Left colon (tissue), 2 donors: ENCODE measurements around the gene IVD. TPM values are rescaled to one million over a fixed set of nuclear protein-coding genes. Genes with fewer than 3 reads are reported as not detected.

Experiments used
- ATAC-seq: fragments of 200-7000 bp; cut with Tn5 transposase; one replicate; pipeline ENCODE4 v1.9.1; 2020; ENCODE audit warnings: mild to moderate bottlenecking, moderate library complexity
- DNase-seq, 2 donors: peaks; one replicate each; pipeline ENCODE4 v3.0.0-alpha.2; 2020
- intact Hi-C, 2 donors: fragments of 100-400 bp; cut with DNase I in 1 of 2; cut with micrococcal nuclease in 1 of 2; formaldehyde crosslinking; loops; one replicate each; pipeline versions ENCODE4 v1.11.2 to v1.14.0; 2022; cut with DNase I, micrococcal nuclease
- total RNA-seq, 2 donors: library from RNA; stranded (reverse); fragmentation: NEBNext Ultra II Directional; extraction: Animal tissue kit (Norgen Biotek cat#: 25700); gene quantifications; one replicate each; pipeline ENCODE4 v1.2.1, GENCODE V29; 2021
- donor health status: DM: no; HTN: no; CAD: no.
- donor health status: DM: yes; HTN: yes; CAD: no.

The IVD gene
- total RNA-seq, 2 donors from 2014 or later, result 68.8 to 71.5 TPM

DNA sequence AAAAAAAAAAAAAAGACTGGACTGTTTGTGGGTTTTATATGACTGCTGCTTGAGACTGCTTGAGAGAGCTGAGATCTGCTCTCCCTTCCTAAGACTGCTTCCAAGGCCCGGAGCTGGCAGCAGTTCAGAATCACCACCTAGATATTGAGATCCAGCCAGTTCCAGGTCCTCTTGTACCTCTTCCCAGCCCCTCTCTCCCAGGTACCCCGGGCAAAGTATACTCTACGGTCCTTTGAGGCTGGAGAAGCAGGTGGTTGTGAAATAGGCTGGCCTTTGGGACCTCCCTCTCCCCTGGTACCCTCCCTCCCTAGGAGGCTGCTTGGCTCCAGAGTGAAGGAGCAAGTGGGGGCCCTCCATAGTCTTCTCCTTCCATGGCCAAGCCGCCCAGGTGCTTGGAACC is 22.6 kb downstream of the IVD start:
- intact Hi-C loops, result loop anchor here (10.0 kb wide), 3 partner anchors 53 to 143 kb away; partner anchors contain the start of gene ANKRD63 (in 1 of the 2)
- DNase-seq (no peak), ATAC-seq (no peak)

DNA sequence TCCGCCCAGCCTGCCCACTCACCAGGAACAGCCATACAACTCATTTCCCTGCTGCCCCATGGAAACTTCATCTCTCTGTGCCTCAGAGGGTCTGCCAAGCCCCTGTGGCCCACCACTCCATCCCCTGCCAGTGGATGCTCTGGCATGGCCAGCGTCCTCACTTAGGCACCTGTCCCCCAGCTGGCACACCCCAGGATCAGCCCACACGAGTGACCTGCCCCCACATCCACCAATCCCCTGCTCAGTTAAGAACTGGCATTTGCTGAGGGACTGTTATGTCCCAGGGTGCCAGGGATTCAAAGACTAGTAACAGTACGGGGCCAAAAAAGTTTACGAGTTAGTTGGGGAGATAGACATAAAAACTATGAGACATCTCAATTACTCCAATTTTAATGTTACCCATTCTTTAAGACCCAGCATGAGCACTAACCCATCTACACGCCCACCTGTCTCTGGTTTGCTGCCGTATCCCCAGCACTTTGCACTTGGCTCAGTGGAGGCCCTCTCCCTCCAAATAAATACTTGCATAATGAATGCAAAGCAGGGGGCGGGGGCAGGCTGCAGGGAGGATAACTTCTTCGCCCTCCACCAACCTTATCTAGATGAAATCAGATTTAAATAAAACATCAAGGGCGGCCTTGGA is 23.6 kb downstream of the IVD start:
- ATAC-seq (no peak), DNase-seq (no peak)
- intact Hi-C loops, result loop anchor here (10.0 kb wide), 3 partner anchors 54 to 144 kb away; partner anchors contain the start of gene ANKRD63 (in 1 of the 2)

DNA sequence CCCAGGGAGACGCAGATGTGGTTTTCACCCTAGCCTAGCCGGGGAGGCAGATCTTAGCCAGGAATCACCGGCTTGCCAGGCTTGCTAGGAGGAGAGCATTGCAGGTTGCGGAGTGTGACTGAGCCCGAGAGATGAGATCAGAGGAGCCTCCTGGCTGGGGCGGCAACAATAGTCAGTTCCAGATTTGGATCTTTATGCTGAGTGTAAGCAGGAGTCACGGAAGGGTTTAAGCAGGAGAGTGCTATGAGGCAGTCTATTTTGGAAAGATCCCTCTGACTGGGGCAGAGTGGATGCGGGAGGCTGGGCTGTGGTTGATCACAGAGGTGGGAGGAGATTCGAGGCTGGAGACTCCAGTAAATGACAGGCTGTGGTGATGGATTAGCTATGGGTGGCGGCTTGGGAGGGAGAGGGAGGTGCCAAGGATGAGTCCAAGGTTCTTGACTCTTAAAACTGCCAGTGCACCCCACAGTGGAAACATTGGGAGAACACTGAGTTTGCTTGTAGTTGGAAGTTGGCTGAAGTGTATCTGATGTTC is 24.7 kb downstream of the IVD start:
- intact Hi-C loops, result no loop called here
- ATAC-seq (peak; percentile 94), DNase-seq (peak; percentile 57 to 58)

DNA sequence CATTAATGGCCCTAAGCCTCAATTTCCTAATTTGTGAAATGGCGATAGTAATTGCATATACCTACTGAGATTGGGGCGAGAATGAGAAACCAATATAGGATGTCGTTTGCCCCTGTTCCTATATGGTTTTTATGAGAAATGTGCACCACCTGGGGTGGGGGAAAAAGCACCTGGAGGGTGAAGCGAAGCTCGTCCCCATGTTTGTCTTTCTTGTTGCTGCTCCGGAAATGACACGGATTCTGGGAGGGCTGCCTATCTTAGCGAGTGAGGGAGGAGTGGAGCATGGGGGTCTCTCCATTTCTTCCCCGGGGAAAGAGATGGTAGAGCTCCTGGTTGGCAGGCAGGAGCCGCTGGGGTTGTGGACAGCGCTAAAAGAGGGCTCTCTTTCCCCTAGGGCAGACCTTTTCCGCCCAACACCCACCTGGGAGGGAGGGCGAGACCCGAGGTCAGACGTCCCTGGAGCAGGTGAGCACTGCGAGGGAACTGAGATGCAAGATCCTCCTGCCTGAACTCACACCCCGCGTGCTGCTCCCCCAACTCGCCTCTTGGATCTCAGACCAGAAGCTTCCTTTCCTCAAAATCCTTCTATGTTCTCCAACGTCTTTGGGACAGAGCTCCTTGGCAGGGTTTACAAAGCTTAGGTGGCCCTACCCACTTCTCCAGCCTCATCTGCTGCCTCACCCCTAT is 29.6 kb downstream of the IVD start:
- no peak for ATAC-seq
- DNase-seq, result no peak
- intact Hi-C loops, result no loop called here

DNA sequence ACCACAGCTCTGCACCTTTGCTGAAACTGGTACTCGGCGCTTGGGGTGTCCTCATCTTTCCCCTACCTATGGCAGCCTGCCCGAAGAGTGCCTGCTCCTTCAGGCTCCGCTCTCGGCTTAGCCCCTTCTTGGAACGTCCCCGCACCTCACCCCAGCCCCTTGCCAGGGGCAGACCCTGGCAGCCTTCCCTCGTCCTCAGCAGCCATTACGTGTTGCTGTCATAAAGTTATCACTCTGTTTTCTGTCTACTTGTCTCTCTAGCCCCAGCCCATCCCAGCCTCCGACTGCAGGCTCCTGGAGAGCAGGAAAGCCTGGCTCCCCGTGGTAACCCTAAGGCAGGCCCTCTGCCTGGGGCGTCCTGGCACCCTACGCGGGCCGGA is 30.1 kb downstream of the IVD start:
- intact Hi-C loops, result no loop called here
- DNase-seq (peak in 1 of 2 donors; percentile 16), ATAC-seq (no peak)

DNA sequence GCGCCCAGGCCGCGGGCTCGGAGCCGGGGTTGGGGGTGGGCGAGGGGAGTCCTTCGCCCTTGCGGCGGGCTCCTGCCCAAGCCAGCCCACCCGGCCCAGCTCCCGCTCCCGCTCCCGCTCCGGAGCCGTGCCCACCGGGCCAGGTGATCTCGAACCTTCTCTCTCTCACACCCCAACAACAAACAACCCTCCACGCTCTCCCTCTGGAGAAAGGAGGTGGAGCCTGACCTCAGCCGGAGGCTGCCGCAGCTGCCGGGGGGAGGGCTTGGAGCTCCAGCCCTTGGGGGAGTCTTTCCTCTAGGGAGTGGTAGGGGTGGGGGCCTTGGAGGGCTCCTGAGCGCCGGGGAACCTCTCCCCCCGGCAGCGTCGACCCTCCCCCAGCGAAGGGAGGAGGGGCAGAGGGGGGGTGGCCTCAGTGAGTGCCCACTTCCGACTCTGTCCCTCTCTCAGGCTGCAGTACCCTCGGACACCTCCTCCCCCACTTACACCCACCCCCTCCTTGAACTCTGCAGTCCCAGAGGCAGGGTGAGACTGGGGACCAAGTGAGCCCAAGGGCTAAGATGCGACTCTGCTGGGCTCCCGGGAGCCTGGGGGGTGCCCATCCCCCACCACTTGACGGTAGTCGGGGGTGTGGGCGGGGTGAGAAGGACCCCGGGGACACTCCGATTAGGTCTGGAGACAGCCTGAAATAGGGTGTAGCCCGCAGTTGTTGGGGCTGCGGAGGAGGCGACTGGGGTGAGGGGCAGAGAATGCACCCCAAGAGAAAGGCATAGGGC is 30.7 kb downstream of the IVD start:
- peak; percentile 51 to 60 for DNase-seq
- intact Hi-C loops, result no loop called here
- peak; percentile 31 for ATAC-seq

DNA sequence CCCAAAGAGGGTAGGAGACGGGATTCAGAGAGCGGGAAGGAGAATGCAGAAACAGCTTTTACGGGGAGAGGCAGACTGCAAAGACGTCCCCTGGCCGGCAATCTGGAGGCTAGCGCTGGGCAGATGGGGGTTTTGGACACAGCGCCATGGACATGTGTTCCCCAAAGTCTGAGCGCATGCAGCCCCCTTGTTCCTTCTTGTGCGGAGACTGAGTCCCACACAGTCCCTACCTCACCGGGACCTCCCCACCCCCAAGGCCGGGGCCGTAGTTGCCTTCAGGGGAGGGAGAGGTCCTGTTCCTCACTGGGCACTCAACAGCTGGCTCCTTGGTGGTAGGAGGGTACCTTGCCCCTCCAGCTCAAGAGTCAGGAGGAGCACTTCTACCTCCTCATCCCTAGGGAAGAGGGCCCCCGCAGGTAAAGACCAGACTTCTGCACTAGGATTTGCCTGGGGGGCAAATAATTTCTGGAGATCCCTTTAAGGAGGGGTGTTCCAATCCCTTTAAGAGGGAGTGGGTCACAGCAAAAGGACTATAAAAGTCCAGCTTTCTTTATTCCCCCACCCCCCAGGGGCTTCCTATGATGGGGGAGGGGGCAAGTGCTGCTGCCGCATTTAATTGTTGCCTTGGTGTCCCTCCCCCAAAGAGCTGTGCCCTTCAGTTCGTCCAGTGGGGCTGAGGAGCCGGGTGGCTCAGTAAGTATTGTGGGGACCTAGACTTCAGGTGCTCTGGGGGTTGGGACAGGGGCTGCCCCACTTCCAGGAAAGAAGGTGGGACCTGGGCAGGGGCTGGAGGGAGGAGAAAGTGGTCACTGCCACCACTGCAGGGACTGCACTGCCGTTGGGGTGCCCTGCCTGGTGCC is 31.5 kb downstream of the IVD start:
- no peak for ATAC-seq
- intact Hi-C loops, result no loop called here

DNA sequence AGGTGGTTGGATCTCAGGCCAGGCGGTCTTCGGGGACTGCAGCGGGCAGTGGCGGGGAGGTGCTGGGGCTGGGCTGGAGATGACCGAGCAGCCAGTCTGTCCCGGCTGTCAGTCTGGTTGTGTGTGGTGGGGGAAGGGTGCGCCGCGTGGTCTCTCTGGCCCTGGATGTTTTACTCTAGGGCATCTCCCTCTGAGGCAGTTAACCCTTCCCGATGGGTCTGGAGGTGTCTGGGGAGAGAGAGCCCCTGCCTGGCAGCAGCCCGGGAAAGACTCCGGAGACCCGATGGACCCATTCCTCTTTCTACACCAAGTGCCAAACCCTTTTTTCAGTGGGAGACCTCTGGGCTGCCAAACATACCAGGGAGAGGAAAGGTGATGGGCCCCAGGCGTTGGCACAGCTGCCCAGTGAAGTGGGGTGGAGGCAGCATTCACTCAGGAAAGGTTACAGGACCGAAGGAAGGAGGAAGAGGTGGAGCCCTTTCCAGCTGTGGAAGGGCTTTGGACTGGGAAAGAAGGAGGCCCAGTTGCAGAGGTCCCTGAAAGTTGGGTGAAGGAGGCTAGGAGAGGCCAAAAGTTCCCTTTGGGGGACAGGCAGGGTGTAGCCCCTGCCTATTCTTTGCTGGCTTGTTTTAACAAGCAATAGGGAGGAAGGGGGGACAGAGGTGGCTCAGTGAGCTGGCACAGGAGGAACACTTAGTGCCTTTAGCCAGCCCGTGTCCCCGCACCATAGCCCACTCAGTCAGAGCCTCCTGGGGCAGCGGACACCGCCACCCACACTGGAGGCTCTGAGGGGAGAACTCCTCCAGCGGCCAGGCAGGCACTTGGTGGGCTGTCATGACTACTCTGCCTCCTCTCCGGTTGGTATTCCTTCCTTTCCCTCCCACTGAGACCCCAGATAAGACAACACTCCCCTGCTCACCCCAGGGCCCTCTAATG is 32.4 kb downstream of the IVD start:
- DNase-seq (peak in 1 of 2 donors; percentile 13), ATAC-seq (no peak)

More for the DNA sequence above, 31.5 kb downstream of the IVD start:
- DNase-seq, result no peak

DNA sequence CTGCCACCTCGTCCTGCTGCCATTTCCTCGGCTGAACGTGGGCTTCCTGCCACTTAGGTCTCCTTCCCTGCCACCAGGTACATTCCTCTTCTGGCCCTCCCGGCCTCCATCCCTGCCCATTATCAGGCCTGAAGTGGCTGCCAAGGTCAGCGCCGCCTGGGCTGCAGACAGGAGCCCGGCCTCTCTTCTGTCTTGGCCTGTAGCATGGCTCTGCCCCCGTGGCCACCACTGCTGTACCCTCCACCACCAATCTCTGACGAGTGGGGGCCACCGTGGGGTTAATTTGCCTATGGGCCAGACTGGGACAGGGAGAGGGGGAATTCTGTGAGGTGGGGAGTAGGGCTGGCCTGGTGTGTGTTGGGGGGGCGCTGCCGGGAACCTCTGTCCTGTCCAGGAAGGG is 33.1 kb downstream of the IVD start:
- intact Hi-C loops, result no loop called here
- no peak for ATAC-seq
- DNase-seq, result no peak

More for the DNA sequence above, 32.4 kb downstream of the IVD start:
- intact Hi-C loops, result no loop called here

DNA sequence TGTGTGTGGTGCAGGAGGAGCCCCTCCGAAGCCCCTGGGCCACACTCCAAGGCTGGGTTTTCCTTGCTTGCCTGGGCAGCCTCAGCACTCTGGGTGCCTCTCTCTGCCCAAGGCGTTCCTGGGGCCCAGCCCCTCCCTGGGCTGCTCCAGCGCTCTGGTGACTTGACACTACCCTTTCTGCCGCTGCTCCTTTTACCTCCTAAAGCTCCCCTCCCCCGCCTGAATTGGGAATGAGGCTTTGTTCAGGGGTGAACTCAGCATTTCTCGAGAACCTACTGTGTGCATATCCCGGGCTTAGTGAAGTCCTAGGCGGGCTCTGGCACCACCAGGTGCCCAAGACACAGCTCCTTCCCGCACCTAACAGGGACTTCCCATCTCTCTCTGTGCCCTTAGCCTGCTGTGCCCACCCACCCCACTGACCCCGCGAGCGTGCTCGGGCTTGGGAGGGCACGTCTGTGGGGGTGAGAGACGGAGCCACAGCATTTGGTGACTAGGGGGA is 33.9 kb downstream of the IVD start:
- peak; percentile 14 for ATAC-seq
- intact Hi-C loops, result no loop called here
- DNase-seq, result peak; percentile 41 to 43

DNA sequence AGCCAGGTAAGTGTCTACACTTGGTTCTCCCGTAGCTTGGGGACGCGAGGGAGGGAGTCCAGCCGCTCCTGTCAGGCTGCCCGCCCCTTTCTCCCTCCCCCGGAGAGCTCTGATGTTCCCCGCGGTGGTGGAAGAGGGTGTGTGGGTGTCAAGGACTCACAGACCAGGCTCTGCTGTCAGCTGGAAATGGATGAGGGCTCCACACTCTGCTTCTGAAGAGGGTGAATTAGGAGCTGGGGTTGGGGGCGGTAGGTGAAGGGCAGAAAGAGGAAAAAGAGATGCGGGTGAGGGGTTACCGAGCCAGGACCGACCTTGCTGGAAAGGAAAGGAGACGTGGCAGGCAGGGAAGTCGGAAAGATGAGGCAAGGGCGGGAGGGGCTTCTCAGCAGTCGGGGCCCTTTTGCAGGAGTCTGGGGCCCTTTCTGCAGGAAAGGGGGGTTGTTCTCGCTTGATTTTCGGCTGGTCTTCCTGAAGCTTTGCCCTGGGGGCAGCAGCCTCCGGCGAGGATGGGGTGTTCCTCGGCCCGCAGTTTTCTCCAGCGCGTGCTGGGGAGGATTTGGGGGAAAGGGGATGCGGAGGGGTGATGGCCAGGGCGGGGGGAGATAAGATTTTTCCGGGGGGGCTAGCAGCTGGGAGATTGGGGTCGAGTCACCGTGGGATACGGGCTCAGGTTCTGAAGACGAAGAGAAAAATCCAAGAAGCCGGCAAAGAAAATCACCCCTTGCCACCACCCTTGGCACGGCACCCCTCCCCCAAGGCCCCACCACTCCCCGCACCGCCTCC is 34.6 kb downstream of the IVD start:
- intact Hi-C loops, result no loop called here
- ATAC-seq, result peak; percentile 38
- DNase-seq, result peak; percentile 65 to 66

DNA sequence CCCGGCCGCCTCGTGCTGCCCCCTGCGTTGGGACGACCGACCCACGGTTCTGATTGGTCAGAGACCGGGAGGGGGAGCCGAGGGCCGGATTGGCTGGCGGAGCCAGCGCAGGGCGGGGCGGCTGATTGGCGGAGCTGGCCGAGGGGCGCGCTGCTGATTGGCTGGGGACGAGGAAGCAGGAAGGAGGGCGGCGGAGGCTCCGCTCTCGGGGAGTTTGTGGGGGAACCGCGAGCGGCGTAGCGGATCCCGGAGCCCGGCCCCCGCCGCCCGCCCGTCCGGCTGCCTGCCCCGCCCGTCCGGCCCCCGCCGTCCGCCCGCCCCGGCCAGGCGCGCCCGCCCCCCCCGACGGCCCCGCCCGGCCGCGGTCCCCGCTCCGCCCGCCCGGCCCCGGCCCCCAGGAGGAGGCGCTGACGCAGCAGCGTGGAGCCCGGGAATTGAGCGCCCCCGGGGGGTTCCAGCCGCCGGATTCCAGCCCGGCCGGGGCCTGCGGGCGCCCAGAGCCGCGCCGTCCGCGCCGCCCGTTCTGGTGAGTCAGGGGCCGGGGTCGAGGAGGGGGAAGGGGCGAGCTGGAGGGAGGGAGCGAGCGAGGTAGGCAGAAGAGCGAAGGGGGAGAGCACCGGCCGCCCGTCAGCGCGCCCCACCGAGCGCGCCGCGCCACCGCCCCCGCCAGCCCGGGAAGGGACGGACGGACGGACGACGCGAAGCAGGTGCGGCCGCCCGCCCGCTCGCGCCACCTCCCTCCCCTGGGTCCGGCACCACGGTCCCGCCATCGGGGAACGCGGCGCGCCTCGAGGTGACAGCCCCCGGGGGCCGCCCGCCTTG is 35.4 kb downstream of the IVD start, which contains the start of gene BAHD1:
TSS of gene BAHD1 (plus strand) at position 211 of the 822 bp plus-strand sequence. CDS start 17,512 bp downstream, outside the sequence.
- intact Hi-C loops, result no loop called here
- peak; percentile 75 for ATAC-seq
- peak; percentile 98 for DNase-seq

DNA sequence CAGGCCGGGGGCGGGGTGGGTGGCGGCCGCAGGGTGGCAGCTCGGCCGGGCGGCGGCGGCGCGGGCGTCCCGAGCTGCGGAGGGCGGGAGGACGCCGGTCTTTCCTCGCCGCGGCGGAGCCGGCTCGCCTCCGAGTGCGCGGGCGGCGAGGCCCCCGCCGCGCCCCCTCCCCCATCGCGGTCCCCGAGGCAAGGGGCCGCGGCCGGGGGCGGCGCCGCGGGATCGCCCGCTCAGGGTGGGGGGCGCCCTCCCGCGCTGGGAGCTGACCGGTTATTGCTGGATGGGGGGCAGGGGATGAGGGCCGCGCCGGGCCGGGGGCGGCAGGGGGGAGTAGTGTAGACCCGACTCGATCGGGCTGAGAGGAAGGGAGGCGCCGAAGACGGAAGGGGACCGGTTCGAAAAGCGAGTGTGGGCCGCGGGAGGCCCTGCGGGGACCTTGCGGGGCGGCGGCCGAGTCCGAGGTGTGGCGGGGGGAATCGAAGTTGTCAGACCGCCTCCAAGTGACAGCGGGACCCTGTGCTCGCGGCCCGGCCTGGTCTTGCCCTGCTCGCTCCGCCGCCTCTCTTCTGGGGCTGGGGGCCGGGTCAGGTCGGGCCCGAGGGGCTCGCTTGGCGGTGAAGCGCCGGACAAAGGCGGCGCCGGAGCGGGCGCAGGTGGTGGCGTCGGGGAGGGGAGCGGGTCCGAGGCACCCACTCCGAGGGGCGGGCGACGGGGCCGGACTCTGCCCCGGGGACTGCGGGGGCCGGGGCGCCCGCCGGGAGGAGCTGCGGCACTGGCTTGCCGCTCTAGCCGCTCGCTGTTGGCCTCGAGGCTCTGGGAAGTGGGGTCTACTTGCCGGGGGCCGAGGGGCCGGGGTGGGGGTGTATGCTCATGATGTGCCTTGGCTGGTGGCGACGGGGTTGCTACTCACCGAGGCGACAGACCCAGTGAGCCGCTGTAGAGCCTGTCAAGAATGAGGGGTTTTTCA is 36.3 kb downstream of the IVD start:
- DNase-seq (peak; percentile 40 to 50), ATAC-seq (peak; percentile 18)
- intact Hi-C loops, result no loop called here

DNA sequence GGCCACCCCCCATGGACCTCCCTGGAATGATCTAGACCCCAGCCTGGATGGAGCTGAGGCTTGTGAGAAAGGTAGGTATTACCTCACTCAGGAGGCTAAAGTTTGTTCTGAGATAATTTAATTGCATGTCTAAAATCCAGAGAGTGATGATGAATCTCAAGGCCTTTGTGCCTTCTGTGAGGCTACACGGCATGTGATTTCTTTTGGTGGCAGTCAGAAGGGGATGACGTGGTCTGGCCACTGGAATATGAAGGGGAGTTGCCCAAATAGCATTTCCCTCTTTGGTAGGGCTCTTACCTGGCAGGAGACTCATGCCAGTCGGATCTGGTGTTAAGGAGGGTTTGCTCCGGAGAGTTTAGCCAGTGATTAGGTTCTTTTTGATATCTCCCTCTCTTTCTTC is 37.7 kb downstream of the IVD start:
- ATAC-seq (no peak), DNase-seq (no peak)
- intact Hi-C loops, result no loop called here

DNA sequence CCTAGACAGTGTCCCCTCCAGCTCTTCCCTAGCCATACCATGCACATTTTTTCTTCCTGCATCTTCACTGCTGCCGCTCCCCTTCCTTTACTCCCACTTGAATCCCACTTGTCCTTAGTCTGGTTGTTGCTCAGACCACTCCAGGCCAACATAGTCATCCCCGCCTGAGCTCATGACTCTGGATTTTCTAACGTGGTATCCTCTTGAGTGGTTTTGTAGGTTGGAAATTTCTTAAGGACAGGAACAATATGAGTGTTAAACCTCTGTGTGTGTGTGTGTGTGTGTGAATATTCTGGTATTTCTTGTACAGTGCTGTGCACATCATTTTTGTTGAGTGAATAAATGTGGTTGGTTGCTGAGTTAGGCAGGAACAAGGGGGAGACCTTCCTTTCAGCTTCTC is 38.3 kb downstream of the IVD start:
- intact Hi-C loops, result no loop called here
- ATAC-seq, result no peak
- DNase-seq, result no peak
